Urinary bladder (tissue), 4 donors: ENCODE data around the gene MTCH2. TPM values are rescaled to one million over a fixed set of nuclear protein-coding genes. Genes with fewer than 3 reads are reported as not detected.

Experiments
- DNase-seq: peaks from one replicate; pipeline ENCODE4 v3.0.0-alpha.2; 2015; ENCODE audit errors: extremely low spot score
- H3K27ac ChIP-seq: one replicate; pipeline ENCODE4 v1.5.1; 2013; ENCODE audit warnings: low read depth, mild to moderate bottlenecking, moderate library complexity
- H3K36me3 ChIP-seq: one replicate; pipeline ENCODE4 v1.6.1; 2013; ENCODE audit warnings: mild to moderate bottlenecking, moderate library complexity; ENCODE audit not compliant: insufficient read depth
- H3K4me1 ChIP-seq: one replicate; pipeline ENCODE4 v1.6.1; 2013; ENCODE audit warnings: mild to moderate bottlenecking, moderate library complexity; ENCODE audit not compliant: insufficient read depth
- H3K4me3 ChIP-seq: one replicate; pipeline ENCODE4 v1.5.1; 2013; ENCODE audit warnings: low read depth, low read length
- WGBS: extraction: QIAGEN DNeasy Blood & Tissue Kit; methylation state at CpG from one replicate; pipeline ENCODE4 v1.1.7; 2013; 5-methylcytosine and 5-hydroxymethylcytosine counted together
- polyA plus RNA-seq: library from polyadenylated mRNA; stranded (reverse); fragments of 200-250 nt; gene quantifications from one replicate; pipeline ENCODE4 v1.2.3, GENCODE V29; 2013
- small RNA-seq: library from RNA; depleted of rRNA; stranded (forward); fragments of <200 nt; gene quantifications from one replicate; pipeline ENCODE3, GENCODE V24; 2014
- total RNA-seq: library from RNA; depleted of rRNA; stranded (reverse); fragments of >200 nt; gene quantifications from one replicate; pipeline ENCODE4 v1.2.3, GENCODE V29; 2014
- donor health status: healthy with polysubstance abuse.
- donor health status: healthy.

MTCH2 gene
- total and polyA plus RNA-seq, 2 donors = 47.6 to 49.5 TPM

DNA sequence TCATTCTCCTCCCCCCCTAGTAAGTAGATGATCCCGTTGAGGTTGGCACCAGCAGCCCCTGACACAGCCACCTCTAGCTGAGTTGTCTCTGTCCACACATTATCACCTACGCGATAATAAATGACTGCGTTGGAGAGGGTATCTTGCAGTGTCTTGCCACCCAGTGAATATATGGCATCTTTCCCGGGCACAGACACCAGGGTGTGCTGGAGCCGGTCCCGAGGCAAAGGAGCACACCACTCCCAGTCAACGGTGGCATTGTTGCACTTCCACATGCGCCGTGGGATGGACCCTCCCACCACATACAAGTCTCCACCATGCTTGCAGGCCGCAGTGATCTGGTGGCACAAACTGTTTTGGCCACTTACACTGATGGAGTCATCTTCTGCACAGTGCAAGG is 69.0 kb downstream of the MTCH2 start:
- Histone ChIP-seq H3K36me3 (peaks cover 5% of the 10 kb centered on the region), H3K4me3 (no peak overlapping the region), H3K27ac (no peak overlapping the region), H3K4me1 (no peaks in the 10 kb centered on the region)
- 88% methylated on average over 11 of the region's 11 CpGs for WGBS
- DNase-seq = no peak

DNA sequence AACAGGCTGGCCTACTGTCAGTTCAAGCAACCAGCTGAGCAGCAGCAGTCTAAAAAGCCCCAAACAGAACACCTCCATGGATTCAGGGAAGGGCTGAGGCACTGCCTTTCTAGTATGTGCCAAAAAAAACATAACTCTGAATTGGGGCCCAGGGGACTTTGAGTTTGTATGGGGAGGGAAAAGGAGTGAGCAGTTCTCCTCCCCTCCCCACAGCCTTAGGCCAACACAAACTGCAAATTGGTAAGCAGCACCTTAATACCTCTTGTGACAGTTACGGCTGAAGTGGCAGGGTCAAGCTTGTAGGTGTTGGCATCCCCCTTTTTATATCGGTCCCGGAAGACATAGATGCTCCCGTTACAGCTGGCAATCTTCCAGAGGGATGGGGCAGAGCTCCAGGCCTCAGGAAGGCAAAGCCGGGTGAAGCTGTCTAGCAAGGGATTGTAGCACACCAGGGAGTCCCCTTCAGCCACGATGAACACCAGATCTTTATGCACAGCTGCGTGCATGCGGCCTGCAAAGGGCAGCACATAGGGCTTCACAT is 69.6 kb downstream of the MTCH2 start:
- no peaks in the 10 kb centered on the region for H3K4me1 ChIP-seq
- DNase-seq = no peak
- WGBS = 47% methylated on average over 8 of the region's 8 CpGs
- peaks cover 5% of the 10 kb centered on the region for H3K36me3 ChIP-seq
- H3K27ac ChIP-seq = no peak overlapping the region
- H3K4me3 ChIP-seq = no peak overlapping the region

DNA sequence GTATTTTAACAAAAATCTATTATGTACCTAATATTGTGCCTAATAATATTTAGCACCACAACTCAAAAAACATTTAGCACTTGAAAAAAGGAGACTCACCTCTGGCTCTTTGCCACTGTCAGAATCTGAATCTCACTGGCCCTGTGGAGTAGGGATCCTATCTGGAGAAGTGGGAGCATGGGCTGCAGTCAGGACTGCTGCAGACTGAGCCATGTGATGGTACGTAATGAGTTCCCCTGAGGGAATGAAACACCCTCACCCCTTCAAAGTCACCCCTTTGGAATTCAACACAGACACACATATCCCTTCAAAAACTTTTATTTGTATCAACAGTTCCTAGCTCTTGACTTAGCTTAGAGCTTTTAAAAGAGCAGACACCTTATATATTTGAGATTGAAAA is 70.5 kb downstream of the MTCH2 start:
- H3K27ac ChIP-seq = no peak overlapping the region
- no peak for DNase-seq
- H3K4me3 ChIP-seq = no peak overlapping the region
- H3K4me1 ChIP-seq = no peaks in the 10 kb centered on the region
- 75% methylated on average over 1 of the region's 1 CpG for WGBS
- peaks cover 5% of the 10 kb centered on the region for H3K36me3 ChIP-seq

DNA sequence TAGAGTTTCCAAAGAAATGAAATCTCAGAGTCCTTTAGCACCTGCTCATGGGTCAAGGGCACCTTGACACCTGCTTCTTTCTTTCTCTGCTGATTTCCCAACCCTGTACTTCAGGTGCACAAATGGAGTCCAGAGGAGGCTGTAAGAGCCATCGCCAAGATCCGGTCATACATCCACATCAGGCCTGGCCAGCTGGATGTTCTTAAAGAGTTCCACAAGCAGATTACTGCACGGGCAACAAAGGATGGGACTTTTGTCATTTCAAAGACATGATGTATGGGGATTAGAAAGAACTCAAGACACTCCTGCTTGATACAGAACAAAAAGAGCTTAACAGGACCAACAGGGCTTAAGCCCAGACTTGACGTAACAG is 71.0 kb downstream of the MTCH2 start:
- DNase-seq = no peak
- 80% methylated on average over 4 of the region's 4 CpGs for WGBS
- peaks cover 5% of the 10 kb centered on the region for H3K36me3 ChIP-seq
- no peaks in the 10 kb centered on the region for H3K4me1 ChIP-seq
- no peak overlapping the region for H3K27ac ChIP-seq
- no peak overlapping the region for H3K4me3 ChIP-seq

DNA sequence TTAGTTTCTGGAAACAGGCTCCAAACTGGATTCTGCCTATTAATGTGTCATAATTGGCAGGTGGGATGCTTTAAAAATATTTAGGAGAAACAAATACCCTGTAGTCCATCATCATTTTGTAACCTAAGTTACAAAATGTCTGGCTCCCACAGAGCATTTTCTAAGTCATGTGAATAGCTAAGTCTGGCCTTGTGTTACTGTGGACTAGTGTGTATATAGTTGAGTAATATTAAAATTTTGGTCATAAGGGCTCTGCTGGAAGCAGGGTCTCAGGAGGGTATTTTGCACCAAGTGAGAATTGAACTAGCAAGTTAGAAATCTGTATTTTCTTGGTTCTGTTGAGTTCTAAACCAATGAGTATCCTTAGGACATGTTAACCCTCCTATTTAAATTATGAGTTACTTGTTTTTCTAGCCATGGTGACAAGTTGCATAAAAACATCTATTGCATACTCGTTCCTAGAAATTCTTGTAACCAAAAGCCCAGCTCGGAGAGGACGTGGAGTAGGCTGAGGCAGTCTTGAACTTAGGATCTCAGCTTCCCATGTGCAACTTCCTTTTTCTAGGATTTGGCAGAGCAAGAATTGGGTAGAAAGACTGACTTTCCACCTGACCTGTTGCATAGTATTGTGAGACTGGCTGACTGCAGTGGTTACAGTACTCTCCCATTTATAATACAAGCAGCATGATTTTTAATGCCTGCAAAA is 71.6 kb downstream of the MTCH2 start:
- DNase-seq = no peak
- no peak overlapping the region for H3K4me3 ChIP-seq
- 84% methylated on average over 3 of the region's 3 CpGs for WGBS
- no peak overlapping the region for H3K27ac ChIP-seq
- H3K4me1 ChIP-seq = no peaks in the 10 kb centered on the region
- peaks cover 5% of the 10 kb centered on the region for H3K36me3 ChIP-seq

DNA sequence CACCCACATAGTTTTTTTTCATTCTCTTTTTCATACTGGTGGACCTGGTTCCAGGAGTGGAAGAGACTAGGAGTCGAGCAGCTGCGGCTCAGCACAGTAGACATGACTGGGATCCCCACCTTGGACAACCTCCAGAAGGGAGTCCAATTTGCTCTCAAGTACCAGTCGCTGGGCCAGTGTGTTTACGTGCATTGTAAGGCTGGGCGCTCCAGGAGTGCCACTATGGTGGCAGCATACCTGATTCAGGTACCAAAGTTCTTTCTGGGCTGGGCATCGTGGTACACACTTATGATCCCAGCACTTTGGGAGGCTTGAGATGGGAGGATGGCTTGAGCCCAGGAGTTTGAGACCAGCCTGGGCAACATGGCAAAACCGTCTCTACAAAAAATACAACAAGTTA is 72.7 kb downstream of the MTCH2 start:
- H3K36me3 ChIP-seq = peaks cover 5% of the 10 kb centered on the region
- no peak for DNase-seq
- H3K4me1 ChIP-seq = peaks cover 4% of the 10 kb centered on the region
- H3K27ac ChIP-seq = no peak overlapping the region
- 98% methylated on average over 7 of the region's 7 CpGs for WGBS
- no peak overlapping the region for H3K4me3 ChIP-seq

Small RNA genes lying within 50 kb of the gene (small RNA-seq; reads per million reads assigned to genes)
- not detected for gene RNU5E-10P

Other genes with a start within 250 kb of the MTCH2 start
- 30.3 TPM for gene SLC39A13, start 234.0 kb downstream of the MTCH2 start, total RNA-seq
- 73.9 TPM for gene SLC39A13, start 234.0 kb downstream of the MTCH2 start, polyA plus RNA-seq
- gene PSMC3, start 216.1 kb downstream of the MTCH2 start, total RNA-seq = 60.1 TPM
- 177 TPM for gene PSMC3, start 216.1 kb downstream of the MTCH2 start, polyA plus RNA-seq
- 3.0 TPM for gene RAPSN, start 193.4 kb downstream of the MTCH2 start, total RNA-seq
- gene RAPSN, start 193.4 kb downstream of the MTCH2 start, polyA plus RNA-seq = 0.05 TPM
- 125 TPM for gene CELF1, start 89.4 kb downstream of the MTCH2 start, total RNA-seq
- 35.2 TPM for gene CELF1, start 89.4 kb downstream of the MTCH2 start, polyA plus RNA-seq
- 25.1 TPM for gene PTPMT1, start 77.0 kb downstream of the MTCH2 start, total RNA-seq
- 58.8 TPM for gene PTPMT1, start 77.0 kb downstream of the MTCH2 start, polyA plus RNA-seq
- gene KBTBD4, start 63.6 kb downstream of the MTCH2 start, total RNA-seq = 15.4 TPM
- 24.1 TPM for gene KBTBD4, start 63.6 kb downstream of the MTCH2 start, polyA plus RNA-seq
- 40.0 TPM for gene NDUFS3, start 63.5 kb downstream of the MTCH2 start, total RNA-seq
- gene NDUFS3, start 63.5 kb downstream of the MTCH2 start, polyA plus RNA-seq = 107 TPM
- gene FAM180B, start 55.9 kb downstream of the MTCH2 start, total RNA-seq = 0.32 TPM
- 0.10 TPM for gene FAM180B, start 55.9 kb downstream of the MTCH2 start, polyA plus RNA-seq
- 3.5 TPM for gene C1QTNF4, start 48.1 kb downstream of the MTCH2 start, total RNA-seq
- gene C1QTNF4, start 48.1 kb downstream of the MTCH2 start, polyA plus RNA-seq = 7.1 TPM
- gene AGBL2, start 72.8 kb upstream of the MTCH2 start, total RNA-seq = 3.5 TPM
- 1.6 TPM for gene AGBL2, start 72.8 kb upstream of the MTCH2 start, polyA plus RNA-seq
- gene FNBP4, start 124.8 kb upstream of the MTCH2 start, total RNA-seq = 218 TPM
- 56.6 TPM for gene FNBP4, start 124.8 kb upstream of the MTCH2 start, polyA plus RNA-seq
- gene NUP160, start 205.8 kb upstream of the MTCH2 start, total RNA-seq = 89.7 TPM
- gene NUP160, start 205.8 kb upstream of the MTCH2 start, polyA plus RNA-seq = 18.8 TPM